HEK293 (cell line): ENCODE measurements around the gene TECPR2.

Experiments used
- CTCF ChIA-PET: fragments of 350-600 bp; formaldehyde crosslinking; extraction: SDS; loops from one replicate; lab custom pipeline; 2021; ENCODE audit warnings: antibody characterized with exemption; lab: Yijun Ruan, JAX
- POLR2A ChIA-PET: fragments of 300-600 bp; formaldehyde crosslinking; extraction: SDS; loops from one replicate; lab custom pipeline; 2020; ENCODE audit warnings: antibody characterized with exemption, inconsistent platforms; lab: Yijun Ruan, JAX
- H3K27ac ChIP-seq: fragments of 200-500 bp; sonication (Bioruptor generic); 2 replicates; pipeline ENCODE4 v1.5.1; 2014; ENCODE audit warnings: low read depth, low read length, control low read depth, inconsistent platforms; ENCODE audit errors: extremely low read depth
- H3K36me3 ChIP-seq, 2 experiments: fragments of 200-500 bp in 1 of 2; sonication (Bioruptor generic) in 1 of 2; 1 replicate in 1 of 2; 2 replicates in 1 of 2; pipeline ENCODE4 v1.5.1; 2014 to 2017; ENCODE audit warnings: inconsistent platforms in 2 of 2, low read length in 2 of 2; ENCODE audit not compliant: control insufficient read depth in 2 of 2, insufficient read depth in 1 of 2
- H3K4me1 ChIP-seq: fragments of 200-500 bp; sonication (Bioruptor generic); 2 replicates; pipeline ENCODE4 v1.5.1; 2014; ENCODE audit warnings: mild to moderate bottlenecking, low read length, inconsistent platforms; ENCODE audit not compliant: control insufficient read depth, insufficient read depth
- H3K4me3 ChIP-seq: 2 replicates; pipeline ENCODE4 v1.5.1; 2011; ENCODE audit warnings: low read depth, mild to moderate bottlenecking, control low read depth, low read length, moderate library complexity
- H3K9me3 ChIP-seq: fragments of 200-500 bp; sonication (Bioruptor generic); 2 replicates; pipeline ENCODE4 v1.5.1; 2014; ENCODE audit warnings: low read depth, low read length, inconsistent platforms; ENCODE audit not compliant: control insufficient read depth, insufficient read depth
- KLF10 ChIP-seq: fragments of 450-650 bp; IDR thresholded peaks from 2 replicates; pipeline ENCODE4 v1.5.1; 2018; ENCODE audit warnings: missing biosample characterization, mild to moderate bottlenecking, missing genetic modification characterization
- KLF16 ChIP-seq: fragments of 450-650 bp; formaldehyde crosslinking; IDR thresholded peaks from 2 replicates; pipeline ENCODE4 v1.5.1; 2017; ENCODE audit warnings: missing biosample characterization, missing genetic modification characterization
- MEIS1 ChIP-seq: sonication (generic); formaldehyde crosslinking; IDR thresholded peaks from 2 replicates; pipeline ENCODE4 v1.8.1; 2022; ENCODE audit warnings: missing genetic modification reagents, mild to moderate bottlenecking, borderline replicate concordance
- SP2 ChIP-seq: fragments of 450-650 bp; formaldehyde crosslinking; IDR thresholded peaks from 2 replicates; pipeline ENCODE4 v1.5.1; 2016; ENCODE audit warnings: missing biosample characterization, missing genetic modification characterization
- TCF7L2 ChIP-seq: IDR thresholded peaks from 2 replicates; pipeline ENCODE4 v1.6.1; 2011; ENCODE audit warnings: low read depth, mild to moderate bottlenecking, inconsistent platforms, low read length, moderate library complexity, borderline replicate concordance
- YY2 ChIP-seq: fragments of 450-650 bp; formaldehyde crosslinking; IDR thresholded peaks from 2 replicates; pipeline ENCODE4 v1.5.1; 2016; ENCODE audit warnings: missing biosample characterization, missing genetic modification characterization
- ZBTB8A ChIP-seq: fragments of 450-650 bp; formaldehyde crosslinking; IDR thresholded peaks from 2 replicates; pipeline ENCODE4 v1.5.1; 2016; ENCODE audit warnings: missing biosample characterization, missing genetic modification characterization
- ZFP69B ChIP-seq: fragments of 450-650 bp; formaldehyde crosslinking; IDR thresholded peaks from 2 replicates; pipeline ENCODE4 v1.5.1; 2016; ENCODE audit warnings: missing biosample characterization, missing genetic modification characterization
- ZNF133 ChIP-seq: fragments of 450-650 bp; formaldehyde crosslinking; IDR thresholded peaks from 2 replicates; pipeline ENCODE4 v1.5.1; 2016; ENCODE audit warnings: missing biosample characterization, missing genetic modification characterization
- ZNF140 ChIP-seq: fragments of 450-650 bp; formaldehyde crosslinking; IDR thresholded peaks from 2 replicates; pipeline ENCODE4 v1.5.1; 2016; ENCODE audit warnings: missing biosample characterization, missing genetic modification characterization
- ZNF155 ChIP-seq: fragments of 450-650 bp; formaldehyde crosslinking; IDR thresholded peaks from 2 replicates; pipeline ENCODE4 v1.5.1; 2016; ENCODE audit warnings: missing biosample characterization, missing genetic modification characterization
- ZNF184 ChIP-seq: fragments of 450-650 bp; IDR thresholded peaks from 2 replicates; pipeline ENCODE4 v1.5.1; 2018; ENCODE audit warnings: missing biosample characterization, mild to moderate bottlenecking, missing genetic modification characterization
- ZNF202 ChIP-seq: fragments of 450-650 bp; formaldehyde crosslinking; IDR thresholded peaks from 2 replicates; pipeline ENCODE4 v1.5.1; 2016; ENCODE audit warnings: missing biosample characterization, missing genetic modification characterization, borderline replicate concordance
- ZNF416 ChIP-seq: fragments of 450-650 bp; formaldehyde crosslinking; IDR thresholded peaks from 2 replicates; pipeline ENCODE4 v1.5.1; 2016; ENCODE audit warnings: missing biosample characterization, missing genetic modification characterization
- ZNF423 ChIP-seq: fragments of 450-650 bp; formaldehyde crosslinking; IDR thresholded peaks from 2 replicates; pipeline ENCODE4 v1.5.1; 2016; ENCODE audit warnings: missing biosample characterization, missing genetic modification characterization
- ZNF48 ChIP-seq: fragments of 450-650 bp; formaldehyde crosslinking; IDR thresholded peaks from 2 replicates; pipeline ENCODE4 v1.5.1; 2016; ENCODE audit warnings: missing biosample characterization, missing genetic modification characterization
- ZNF501 ChIP-seq: fragments of 450-650 bp; formaldehyde crosslinking; IDR thresholded peaks from 2 replicates; pipeline ENCODE4 v1.5.1; 2016; ENCODE audit warnings: missing biosample characterization, missing genetic modification characterization
- ZNF571 ChIP-seq: fragments of 450-650 bp; formaldehyde crosslinking; IDR thresholded peaks from 2 replicates; pipeline ENCODE4 v1.5.0; 2017; ENCODE audit warnings: missing biosample characterization, missing genetic modification characterization
- ZNF629 ChIP-seq: fragments of 450-650 bp; formaldehyde crosslinking; IDR thresholded peaks from 2 replicates; pipeline ENCODE4 v1.5.1; 2017; ENCODE audit warnings: missing biosample characterization, missing genetic modification characterization
- ZSCAN16 ChIP-seq: fragments of 450-650 bp; formaldehyde crosslinking; IDR thresholded peaks from 2 replicates; pipeline ENCODE4 v1.5.1; 2016; ENCODE audit warnings: missing biosample characterization, missing genetic modification characterization
- TF ChIP-seq, protein P1 (sequence below): fragments of 450-650 bp; formaldehyde crosslinking; IDR thresholded peaks from 2 replicates; pipeline ENCODE4 v1.5.1; 2016; ENCODE audit warnings: missing biosample characterization, missing genetic modification characterization
- TF ChIP-seq, protein P2 (sequence below): fragments of 450-650 bp; formaldehyde crosslinking; IDR thresholded peaks from 2 replicates; pipeline ENCODE4 v1.5.1; 2016; ENCODE audit warnings: missing biosample characterization, missing genetic modification characterization
- TF ChIP-seq, protein P3 (sequence below): fragments of 450-650 bp; formaldehyde crosslinking; IDR thresholded peaks from 2 replicates; pipeline ENCODE4 v1.5.1; 2016; ENCODE audit warnings: missing biosample characterization, missing genetic modification characterization, low read depth
- TF ChIP-seq, protein P4 (sequence below): fragments of 450-650 bp; formaldehyde crosslinking; IDR thresholded peaks from 2 replicates; pipeline ENCODE4 v1.5.1; 2016; ENCODE audit warnings: missing biosample characterization, missing genetic modification characterization
- TF ChIP-seq, protein P5 (sequence below): fragments of 450-650 bp; formaldehyde crosslinking; IDR thresholded peaks from 2 replicates; pipeline ENCODE4 v1.5.1; 2016; ENCODE audit warnings: missing biosample characterization, missing genetic modification characterization
- TF ChIP-seq, protein P6 (sequence below): fragments of 450-650 bp; formaldehyde crosslinking; IDR thresholded peaks from 2 replicates; pipeline ENCODE4 v1.5.1; 2017; ENCODE audit warnings: missing biosample characterization, missing genetic modification characterization

Gene TECPR2

DNA sequence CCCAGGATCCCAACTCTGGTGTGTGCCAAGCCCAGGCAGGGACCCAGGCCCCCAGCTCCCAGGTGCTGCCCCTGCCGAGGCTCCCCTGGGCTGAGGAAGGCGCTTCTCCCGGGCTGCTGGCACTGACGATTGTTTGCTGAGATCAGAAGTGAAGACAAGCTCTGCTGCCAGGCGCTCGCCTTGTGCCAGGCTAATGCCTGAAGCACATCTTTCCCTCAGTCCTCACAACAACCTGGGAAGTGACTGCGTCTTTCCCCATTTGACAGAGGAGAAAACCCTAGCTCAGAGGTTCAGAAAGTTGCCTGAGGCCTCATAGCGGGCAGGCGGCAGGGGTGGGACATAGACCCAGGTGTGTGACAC lies 110.0 kb downstream of the TECPR2 start:
- Histone ChIP-seq H3K4me1 (no peaks in the 10 kb centered on the region), H3K9me3 (no peaks in the 10 kb centered on the region), H3K36me3 (peaks cover 0 to 18% of the 10 kb centered on the region in 2 experiments; a peak in 2 of 3 replicates), H3K27ac (no peak overlapping the region)
- CTCF ChIA-PET, result interaction anchor here (0.8 kb wide), 2 partner anchors 26 to 52 kb away, joined by 3 to 8 read pairs; no protein-coding TSS in a partner anchor
- no peak for TF ChIP-seq YY2 (tag by site-specific recombination)
- TF ChIP-seq ZNF416 (tag by site-specific recombination), result no peak
- no peak for TF ChIP-seq ZNF571 (tag by site-specific recombination)
- no peak for TF ChIP-seq ZBTB8A (tag by site-specific recombination)
- no peak for TF ChIP-seq ZNF202 (tag by site-specific recombination)
- TF ChIP-seq ZNF629 (tag by site-specific recombination), result no peak
- TF ChIP-seq, protein P1, sequence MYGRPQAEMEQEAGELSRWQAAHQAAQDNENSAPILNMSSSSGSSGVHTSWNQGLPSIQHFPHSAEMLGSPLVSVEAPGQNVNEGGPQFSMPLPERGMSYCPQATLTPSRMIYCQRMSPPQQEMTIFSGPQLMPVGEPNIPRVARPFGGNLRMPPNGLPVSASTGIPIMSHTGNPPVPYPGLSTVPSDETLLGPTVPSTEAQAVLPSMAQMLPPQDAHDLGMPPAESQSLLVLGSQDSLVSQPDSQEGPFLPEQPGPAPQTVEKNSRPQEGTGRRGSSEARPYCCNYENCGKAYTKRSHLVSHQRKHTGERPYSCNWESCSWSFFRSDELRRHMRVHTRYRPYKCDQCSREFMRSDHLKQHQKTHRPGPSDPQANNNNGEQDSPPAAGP, result no peak
- no peak for TF ChIP-seq ZFP69B
- TF ChIP-seq ZNF423 (tag by site-specific recombination), result no peak
- no peak for TF ChIP-seq KLF16 (tag by site-specific recombination)
- no peak for TF ChIP-seq ZNF140 (tag by site-specific recombination)
- TF ChIP-seq, protein P2, sequence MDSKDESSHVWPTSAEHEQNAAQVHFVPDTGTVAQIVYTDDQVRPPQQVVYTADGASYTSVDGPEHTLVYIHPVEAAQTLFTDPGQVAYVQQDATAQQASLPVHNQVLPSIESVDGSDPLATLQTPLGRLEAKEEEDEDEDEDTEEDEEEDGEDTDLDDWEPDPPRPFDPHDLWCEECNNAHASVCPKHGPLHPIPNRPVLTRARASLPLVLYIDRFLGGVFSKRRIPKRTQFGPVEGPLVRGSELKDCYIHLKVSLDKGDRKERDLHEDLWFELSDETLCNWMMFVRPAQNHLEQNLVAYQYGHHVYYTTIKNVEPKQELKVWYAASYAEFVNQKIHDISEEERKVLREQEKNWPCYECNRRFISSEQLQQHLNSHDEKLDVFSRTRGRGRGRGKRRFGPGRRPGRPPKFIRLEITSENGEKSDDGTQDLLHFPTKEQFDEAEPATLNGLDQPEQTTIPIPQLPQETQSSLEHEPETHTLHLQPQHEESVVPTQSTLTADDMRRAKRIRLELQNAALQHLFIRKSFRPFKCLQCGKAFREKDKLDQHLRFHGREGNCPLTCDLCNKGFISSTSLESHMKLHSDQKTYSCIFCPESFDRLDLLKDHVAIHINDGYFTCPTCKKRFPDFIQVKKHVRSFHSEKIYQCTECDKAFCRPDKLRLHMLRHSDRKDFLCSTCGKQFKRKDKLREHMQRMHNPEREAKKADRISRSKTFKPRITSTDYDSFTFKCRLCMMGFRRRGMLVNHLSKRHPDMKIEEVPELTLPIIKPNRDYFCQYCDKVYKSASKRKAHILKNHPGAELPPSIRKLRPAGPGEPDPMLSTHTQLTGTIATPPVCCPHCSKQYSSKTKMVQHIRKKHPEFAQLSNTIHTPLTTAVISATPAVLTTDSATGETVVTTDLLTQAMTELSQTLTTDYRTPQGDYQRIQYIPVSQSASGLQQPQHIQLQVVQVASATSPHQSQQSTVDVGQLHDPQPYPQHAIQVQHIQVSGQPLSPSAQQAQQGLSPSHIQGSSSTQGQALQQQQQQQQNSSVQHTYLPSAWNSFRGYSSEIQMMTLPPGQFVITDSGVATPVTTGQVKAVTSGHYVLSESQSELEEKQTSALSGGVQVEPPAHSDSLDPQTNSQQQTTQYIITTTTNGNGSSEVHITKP (tag by site-specific recombination), result no peak
- TF ChIP-seq ZNF48 (tag by site-specific recombination), result no peak
- TF ChIP-seq ZNF155, result no peak
- TF ChIP-seq KLF10 (tag by site-specific recombination), result no peak
- TF ChIP-seq ZNF184 (tag by site-specific recombination), result no peak
- TF ChIP-seq ZNF501 (tag by site-specific recombination), result no peak
- TF ChIP-seq TCF7L2, result no peak
- TF ChIP-seq, all 188 proteins: peak for 0
- POLR2A ChIA-PET, result no interaction called here
- no peak overlapping the region for H3K4me3 ChIP-seq

DNA sequence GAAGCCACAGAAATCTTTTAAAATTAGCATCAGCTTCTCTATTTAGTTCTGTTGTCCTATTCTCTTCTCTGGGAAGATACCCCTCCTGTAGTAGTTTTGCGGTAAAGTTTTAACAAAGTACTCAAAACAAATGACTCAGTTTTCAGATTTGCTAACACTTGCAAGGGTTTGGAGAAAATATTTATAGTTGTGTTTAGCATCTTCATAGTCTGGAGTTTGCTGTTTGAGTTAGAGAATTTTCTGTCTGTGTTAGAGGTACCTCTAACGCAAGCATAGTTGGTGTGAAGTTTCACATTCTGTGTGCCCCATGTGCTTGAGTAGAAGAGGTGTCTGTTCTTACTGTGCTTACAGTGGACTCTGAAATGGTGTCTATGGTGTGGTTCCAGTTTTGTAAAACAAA lies 110.8 kb downstream of the TECPR2 start:
- no peak overlapping the region for H3K27ac ChIP-seq
- CTCF ChIA-PET, result interaction anchor here (0.6 kb wide), 1 partner anchor 44 kb away, joined by 3 read pairs; no protein-coding TSS in a partner anchor
- TF ChIP-seq, protein P3, sequence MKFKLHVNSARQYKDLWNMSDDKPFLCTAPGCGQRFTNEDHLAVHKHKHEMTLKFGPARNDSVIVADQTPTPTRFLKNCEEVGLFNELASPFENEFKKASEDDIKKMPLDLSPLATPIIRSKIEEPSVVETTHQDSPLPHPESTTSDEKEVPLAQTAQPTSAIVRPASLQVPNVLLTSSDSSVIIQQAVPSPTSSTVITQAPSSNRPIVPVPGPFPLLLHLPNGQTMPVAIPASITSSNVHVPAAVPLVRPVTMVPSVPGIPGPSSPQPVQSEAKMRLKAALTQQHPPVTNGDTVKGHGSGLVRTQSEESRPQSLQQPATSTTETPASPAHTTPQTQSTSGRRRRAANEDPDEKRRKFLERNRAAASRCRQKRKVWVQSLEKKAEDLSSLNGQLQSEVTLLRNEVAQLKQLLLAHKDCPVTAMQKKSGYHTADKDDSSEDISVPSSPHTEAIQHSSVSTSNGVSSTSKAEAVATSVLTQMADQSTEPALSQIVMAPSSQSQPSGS (tag by site-specific recombination), result no peak
- TF ChIP-seq ZNF133 (tag by site-specific recombination) (no peak), MEIS1 (no peak), SP2 (tag by site-specific recombination) (no peak), ZSCAN16 (tag by site-specific recombination) (no peak)
- TF ChIP-seq, protein P4, sequence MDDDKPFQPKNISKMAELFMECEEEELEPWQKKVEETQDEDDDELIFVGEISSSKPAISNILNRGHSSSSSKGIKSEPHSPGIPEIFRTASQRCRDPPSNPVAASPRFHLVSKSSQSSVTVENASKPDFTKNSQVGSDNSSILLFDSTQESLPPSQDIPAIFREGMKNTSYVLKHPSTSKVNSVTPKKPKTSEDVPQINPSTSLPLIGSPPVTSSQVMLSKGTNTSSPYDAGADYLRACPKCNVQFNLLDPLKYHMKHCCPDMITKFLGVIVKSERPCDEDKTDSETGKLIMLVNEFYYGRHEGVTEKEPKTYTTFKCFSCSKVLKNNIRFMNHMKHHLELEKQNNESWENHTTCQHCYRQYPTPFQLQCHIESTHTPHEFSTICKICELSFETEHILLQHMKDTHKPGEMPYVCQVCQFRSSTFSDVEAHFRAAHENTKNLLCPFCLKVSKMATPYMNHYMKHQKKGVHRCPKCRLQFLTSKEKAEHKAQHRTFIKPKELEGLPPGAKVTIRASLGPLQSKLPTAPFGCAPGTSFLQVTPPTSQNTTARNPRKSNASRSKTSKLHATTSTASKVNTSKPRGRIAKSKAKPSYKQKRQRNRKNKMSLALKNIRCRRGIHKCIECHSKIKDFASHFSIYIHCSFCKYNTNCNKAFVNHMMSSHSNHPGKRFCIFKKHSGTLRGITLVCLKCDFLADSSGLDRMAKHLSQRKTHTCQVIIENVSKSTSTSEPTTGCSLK, result no peak
- TF ChIP-seq, protein P5, sequence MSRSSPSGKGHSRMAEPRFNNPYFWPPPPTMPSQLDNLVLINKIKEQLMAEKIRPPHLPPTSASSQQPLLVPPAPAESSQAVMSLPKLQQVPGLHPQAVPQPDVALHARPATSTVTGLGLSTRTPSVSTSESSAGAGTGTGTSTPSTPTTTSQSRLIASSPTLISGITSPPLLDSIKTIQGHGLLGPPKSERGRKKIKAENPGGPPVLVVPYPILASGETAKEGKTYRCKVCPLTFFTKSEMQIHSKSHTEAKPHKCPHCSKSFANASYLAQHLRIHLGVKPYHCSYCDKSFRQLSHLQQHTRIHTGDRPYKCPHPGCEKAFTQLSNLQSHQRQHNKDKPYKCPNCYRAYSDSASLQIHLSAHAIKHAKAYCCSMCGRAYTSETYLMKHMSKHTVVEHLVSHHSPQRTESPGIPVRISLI (tag by site-specific recombination), result no peak
- TF ChIP-seq, protein P6, sequence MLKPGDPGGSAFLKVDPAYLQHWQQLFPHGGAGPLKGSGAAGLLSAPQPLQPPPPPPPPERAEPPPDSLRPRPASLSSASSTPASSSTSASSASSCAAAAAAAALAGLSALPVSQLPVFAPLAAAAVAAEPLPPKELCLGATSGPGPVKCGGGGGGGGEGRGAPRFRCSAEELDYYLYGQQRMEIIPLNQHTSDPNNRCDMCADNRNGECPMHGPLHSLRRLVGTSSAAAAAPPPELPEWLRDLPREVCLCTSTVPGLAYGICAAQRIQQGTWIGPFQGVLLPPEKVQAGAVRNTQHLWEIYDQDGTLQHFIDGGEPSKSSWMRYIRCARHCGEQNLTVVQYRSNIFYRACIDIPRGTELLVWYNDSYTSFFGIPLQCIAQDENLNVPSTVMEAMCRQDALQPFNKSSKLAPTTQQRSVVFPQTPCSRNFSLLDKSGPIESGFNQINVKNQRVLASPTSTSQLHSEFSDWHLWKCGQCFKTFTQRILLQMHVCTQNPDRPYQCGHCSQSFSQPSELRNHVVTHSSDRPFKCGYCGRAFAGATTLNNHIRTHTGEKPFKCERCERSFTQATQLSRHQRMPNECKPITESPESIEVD, result no peak

More for the DNA sequence above, 110.8 kb downstream of the TECPR2 start:
- Histone ChIP-seq H3K4me3 (no peak overlapping the region), H3K36me3 (peaks cover 0 to 17% of the 10 kb centered on the region in 2 experiments; a peak in 2 of 3 replicates), H3K4me1 (no peaks in the 10 kb centered on the region), H3K9me3 (no peaks in the 10 kb centered on the region)
- POLR2A ChIA-PET, result no interaction called here
